Muscle layer of colon (tissue), 2 donors: ENCODE results near the gene PRRG1.
"Not testable (repeated sequence)": the region's sequence is repeated elsewhere in the genome, so short reads cannot be mapped to it uniquely, and the experiment has no call there.

Experiments
- H3K27ac ChIP-seq: one replicate; pipeline ENCODE4 v1.7.0; 2013; ENCODE audit warnings: low read depth, mild to moderate bottlenecking, low read length, moderate library complexity
- H3K27me3 ChIP-seq, 2 donors: one replicate each; pipeline ENCODE4 v1.7.0; 2013; ENCODE audit warnings: low read length in 2 of 2, mild to moderate bottlenecking in 2 of 2; ENCODE audit not compliant: insufficient read depth in 2 of 2, control insufficient read depth in 1 of 2
- H3K36me3 ChIP-seq: one replicate; pipeline ENCODE4 v1.7.0; 2013; ENCODE audit warnings: mild to moderate bottlenecking, low read length; ENCODE audit not compliant: insufficient read depth
- H3K4me1 ChIP-seq: one replicate; pipeline ENCODE4 v1.7.0; 2013; ENCODE audit warnings: mild to moderate bottlenecking, low read length; ENCODE audit not compliant: insufficient read depth
- H3K4me3 ChIP-seq, 2 donors: one replicate each; pipeline ENCODE4 v1.7.0; 2013; ENCODE audit warnings: low read length in 2 of 2, low read depth in 1 of 2, mild to moderate bottlenecking in 1 of 2, moderate library complexity in 1 of 2
- H3K9ac ChIP-seq: one replicate; pipeline ENCODE4 v1.7.0; 2013; ENCODE audit warnings: low read length
- H3K9me3 ChIP-seq: one replicate; pipeline ENCODE4 v1.7.0; 2013; ENCODE audit warnings: mild to moderate bottlenecking, low read length
- donor health status: abdominal sarcoma.
- donor health status: Adenocarcinoma of cecum.

PRRG1 gene

GRCh38 chrX:37380256-37380655, 31.1 kb downstream of the PRRG1 start:
- H3K4me1 ChIP-seq: no peaks in the 10 kb centered on the region
- no peaks in the 10 kb centered on the region for H3K9me3 ChIP-seq
- no peak overlapping the region for H3K9ac ChIP-seq
- no peak overlapping the region for H3K27ac ChIP-seq
- no peaks in the 10 kb centered on the region for H3K27me3 ChIP-seq
- no peak overlapping the region for H3K4me3 ChIP-seq
- H3K36me3 ChIP-seq: no peaks in the 10 kb centered on the region

GRCh38 chrX:37380924-37381323, 31.8 kb downstream of the PRRG1 start:
- Histone ChIP-seq H3K36me3 (no peaks in the 10 kb centered on the region), H3K27me3 (no peaks in the 10 kb centered on the region), H3K9ac (no peak overlapping the region), H3K9me3 (no peaks in the 10 kb centered on the region), H3K4me3 (no peak overlapping the region), H3K4me1 (no peaks in the 10 kb centered on the region), H3K27ac (no peak overlapping the region)

GRCh38 chrX:37383313-37383712, 34.1 kb downstream of the PRRG1 start:
- H3K36me3 ChIP-seq: no peaks in the 10 kb centered on the region
- H3K27me3 ChIP-seq: no peaks in the 10 kb centered on the region
- no peak overlapping the region for H3K27ac ChIP-seq
- no peak overlapping the region for H3K9ac ChIP-seq
- no peaks in the 10 kb centered on the region for H3K9me3 ChIP-seq
- no peaks in the 10 kb centered on the region for H3K4me1 ChIP-seq
- no peak overlapping the region for H3K4me3 ChIP-seq

- Histone ChIP-seq H3K9me3 (no peaks in the 10 kb centered on the region), H3K36me3 (no peaks in the 10 kb centered on the region), H3K4me1 (no peaks in the 10 kb centered on the region), H3K27ac (no peak overlapping the region), H3K9ac (no peak overlapping the region), H3K27me3 (no peaks in the 10 kb centered on the region), H3K4me3 (no peak overlapping the region)
These were observed 39.2 kb downstream of the PRRG1 start for GRCh38 chrX:37388413-37388812.

- Histone ChIP-seq H3K4me1 (no peaks in the 10 kb centered on the region), H3K27ac (no peak overlapping the region), H3K27me3 (no peaks in the 10 kb centered on the region), H3K9ac (no peak overlapping the region), H3K4me3 (no peak overlapping the region), H3K9me3 (no peaks in the 10 kb centered on the region), H3K36me3 (no peaks in the 10 kb centered on the region)
These were observed 56.8 kb downstream of the PRRG1 start for GRCh38 chrX:37405956-37406355.

- Histone ChIP-seq H3K4me3 (no peak overlapping the region), H3K36me3 (no peaks in the 10 kb centered on the region), H3K4me1 (no peaks in the 10 kb centered on the region), H3K27me3 (no peaks in the 10 kb centered on the region), H3K27ac (no peak overlapping the region), H3K9me3 (no peaks in the 10 kb centered on the region), H3K9ac (no peak overlapping the region)
These were observed 58.6 kb downstream of the PRRG1 start for GRCh38 chrX:37407736-37408135.

- Histone ChIP-seq H3K27ac (no peak overlapping the region), H3K9ac (no peak overlapping the region), H3K9me3 (no peaks in the 10 kb centered on the region), H3K4me3 (no peak overlapping the region), H3K4me1 (no peaks in the 10 kb centered on the region), H3K27me3 (no peaks in the 10 kb centered on the region), H3K36me3 (no peaks in the 10 kb centered on the region)
These were observed 60.1 kb downstream of the PRRG1 start for GRCh38 chrX:37409278-37409677.

- no peak overlapping the region for H3K9ac ChIP-seq
- no peaks in the 10 kb centered on the region for H3K9me3 ChIP-seq
- H3K36me3 ChIP-seq: no peaks in the 10 kb centered on the region
- no peak overlapping the region for H3K4me3 ChIP-seq
- H3K27me3 ChIP-seq: no peaks in the 10 kb centered on the region
- no peaks in the 10 kb centered on the region for H3K4me1 ChIP-seq
- no peak overlapping the region for H3K27ac ChIP-seq
These were observed 71.0 kb downstream of the PRRG1 start for GRCh38 chrX:37420185-37420584.

GRCh38 chrX:37420756-37421155, 71.6 kb downstream of the PRRG1 start:
- Histone ChIP-seq H3K4me3 (no peak overlapping the region), H3K4me1 (no peaks in the 10 kb centered on the region), H3K27me3 (no peaks in the 10 kb centered on the region), H3K9me3 (no peaks in the 10 kb centered on the region), H3K9ac (no peak overlapping the region), H3K27ac (no peak overlapping the region), H3K36me3 (no peaks in the 10 kb centered on the region)

- Histone ChIP-seq H3K9me3 (no peaks in the 10 kb centered on the region), H3K27me3 (no peaks in the 10 kb centered on the region), H3K9ac (no peak overlapping the region), H3K4me3 (no peak overlapping the region), H3K36me3 (no peaks in the 10 kb centered on the region), H3K27ac (no peak overlapping the region), H3K4me1 (no peaks in the 10 kb centered on the region)
These were observed 74.9 kb downstream of the PRRG1 start for GRCh38 chrX:37424000-37424429.

- Histone ChIP-seq H3K27ac (no peak overlapping the region), H3K4me1 (no peaks in the 10 kb centered on the region), H3K27me3 (no peaks in the 10 kb centered on the region), H3K4me3 (no peak overlapping the region), H3K9ac (no peak overlapping the region), H3K36me3 (no peaks in the 10 kb centered on the region), H3K9me3 (no peaks in the 10 kb centered on the region)
These were observed 76.2 kb downstream of the PRRG1 start for GRCh38 chrX:37425370-37425769.

- H3K4me1 ChIP-seq, H3K27ac ChIP-seq, H3K9me3 ChIP-seq, H3K4me3 ChIP-seq, H3K27me3 ChIP-seq, H3K36me3 ChIP-seq, H3K9ac ChIP-seq: not testable (repeated sequence)
These were observed 79.8 kb downstream of the PRRG1 start for GRCh38 chrX:37428962-37429361.
